Upper lobe of left lung (tissue), 4 donors: ENCODE data around the gene HSD17B2.

ENCODE experiments used
- EP300 ChIP-seq, 4 donors: sonication (generic); formaldehyde crosslinking; IDR thresholded peaks; one replicate each; pipeline ENCODE4 v1.5.1; 2017; ENCODE audit warnings: antibody characterized with exemption in 4 of 4, control low read depth in 2 of 4
- POLR2A ChIP-seq, 4 donors: fragments of 450-650 bp; IDR thresholded peaks; one replicate each; pipeline ENCODE4 v1.5.1; 2016 to 2017; ENCODE audit warnings: antibody characterized with exemption in 4 of 4, mild to moderate bottlenecking in 2 of 4
- POLR2AphosphoS5 ChIP-seq, 2 donors: sonication (generic); formaldehyde crosslinking; IDR thresholded peaks; one replicate each; pipeline ENCODE4 v1.5.1; 2017; ENCODE audit warnings: antibody characterized with exemption in 2 of 2
- TF ChIP-seq, protein P1 (sequence below), 6 experiments: fragments of 450-650 bp in 4 of 6; fragments of 200-600 bp in 2 of 6; sonication (generic) in 2 of 6; IDR thresholded peaks; one replicate each; pipeline ENCODE4 v1.5.1; 2016 to 2019; ENCODE audit warnings: antibody characterized with exemption in 6 of 6

DNA sequence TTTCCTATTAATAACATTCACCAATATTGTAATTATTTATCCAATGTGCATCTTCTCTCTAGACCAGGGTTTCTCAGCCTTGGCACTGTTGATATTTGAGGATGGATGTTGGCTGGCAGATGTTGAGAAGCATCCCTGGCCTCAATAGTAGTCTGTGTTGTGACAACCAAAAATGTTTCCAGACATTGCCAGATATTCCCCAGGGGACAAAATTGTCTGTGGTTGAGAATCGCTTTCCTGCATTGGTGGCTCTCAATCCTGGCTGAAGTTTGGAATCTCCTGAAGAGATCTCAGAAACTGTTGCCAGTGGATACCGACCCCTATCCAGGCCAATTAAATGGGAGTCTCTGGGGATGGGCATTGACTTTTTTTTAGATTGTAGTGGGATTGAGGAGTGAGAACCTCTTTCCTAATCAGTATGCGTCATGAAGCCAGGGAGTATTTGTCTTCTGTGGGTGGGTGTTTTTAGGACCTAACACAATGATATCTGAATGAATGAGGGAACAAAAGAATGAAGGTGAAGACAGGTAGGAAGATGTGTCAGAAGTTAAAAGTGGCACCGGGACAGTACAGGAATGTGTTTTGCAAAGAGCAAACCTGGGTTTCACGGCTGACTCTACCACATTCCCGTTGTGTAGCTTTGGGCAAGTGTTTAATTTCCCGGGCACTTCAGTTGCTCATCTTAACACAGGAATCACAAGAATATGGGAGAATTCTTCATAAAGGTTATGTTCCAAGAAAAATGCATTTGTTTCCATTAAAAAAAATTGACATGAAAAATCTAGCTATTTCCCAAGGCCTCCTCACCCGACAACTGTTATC, 24.3 kb downstream of the HSD17B2 start:
- no peak for TF ChIP-seq POLR2A (IDR thresholded peaks at IDR 0.05)
- TF ChIP-seq, protein P1, sequence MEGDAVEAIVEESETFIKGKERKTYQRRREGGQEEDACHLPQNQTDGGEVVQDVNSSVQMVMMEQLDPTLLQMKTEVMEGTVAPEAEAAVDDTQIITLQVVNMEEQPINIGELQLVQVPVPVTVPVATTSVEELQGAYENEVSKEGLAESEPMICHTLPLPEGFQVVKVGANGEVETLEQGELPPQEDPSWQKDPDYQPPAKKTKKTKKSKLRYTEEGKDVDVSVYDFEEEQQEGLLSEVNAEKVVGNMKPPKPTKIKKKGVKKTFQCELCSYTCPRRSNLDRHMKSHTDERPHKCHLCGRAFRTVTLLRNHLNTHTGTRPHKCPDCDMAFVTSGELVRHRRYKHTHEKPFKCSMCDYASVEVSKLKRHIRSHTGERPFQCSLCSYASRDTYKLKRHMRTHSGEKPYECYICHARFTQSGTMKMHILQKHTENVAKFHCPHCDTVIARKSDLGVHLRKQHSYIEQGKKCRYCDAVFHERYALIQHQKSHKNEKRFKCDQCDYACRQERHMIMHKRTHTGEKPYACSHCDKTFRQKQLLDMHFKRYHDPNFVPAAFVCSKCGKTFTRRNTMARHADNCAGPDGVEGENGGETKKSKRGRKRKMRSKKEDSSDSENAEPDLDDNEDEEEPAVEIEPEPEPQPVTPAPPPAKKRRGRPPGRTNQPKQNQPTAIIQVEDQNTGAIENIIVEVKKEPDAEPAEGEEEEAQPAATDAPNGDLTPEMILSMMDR (IDR thresholded peaks at IDR 0.05): no peak
- no peak for TF ChIP-seq POLR2AphosphoS5 (IDR thresholded peaks at IDR 0.05)
- no peak for TF ChIP-seq EP300 (IDR thresholded peaks at IDR 0.05)
